ENCODE results near the gene GPSM3.
"Not testable (repeated sequence)": the region's sequence is repeated elsewhere in the genome, so short reads cannot be mapped to it uniquely, and the experiment has no call there.

The GPSM3 gene

DNA sequence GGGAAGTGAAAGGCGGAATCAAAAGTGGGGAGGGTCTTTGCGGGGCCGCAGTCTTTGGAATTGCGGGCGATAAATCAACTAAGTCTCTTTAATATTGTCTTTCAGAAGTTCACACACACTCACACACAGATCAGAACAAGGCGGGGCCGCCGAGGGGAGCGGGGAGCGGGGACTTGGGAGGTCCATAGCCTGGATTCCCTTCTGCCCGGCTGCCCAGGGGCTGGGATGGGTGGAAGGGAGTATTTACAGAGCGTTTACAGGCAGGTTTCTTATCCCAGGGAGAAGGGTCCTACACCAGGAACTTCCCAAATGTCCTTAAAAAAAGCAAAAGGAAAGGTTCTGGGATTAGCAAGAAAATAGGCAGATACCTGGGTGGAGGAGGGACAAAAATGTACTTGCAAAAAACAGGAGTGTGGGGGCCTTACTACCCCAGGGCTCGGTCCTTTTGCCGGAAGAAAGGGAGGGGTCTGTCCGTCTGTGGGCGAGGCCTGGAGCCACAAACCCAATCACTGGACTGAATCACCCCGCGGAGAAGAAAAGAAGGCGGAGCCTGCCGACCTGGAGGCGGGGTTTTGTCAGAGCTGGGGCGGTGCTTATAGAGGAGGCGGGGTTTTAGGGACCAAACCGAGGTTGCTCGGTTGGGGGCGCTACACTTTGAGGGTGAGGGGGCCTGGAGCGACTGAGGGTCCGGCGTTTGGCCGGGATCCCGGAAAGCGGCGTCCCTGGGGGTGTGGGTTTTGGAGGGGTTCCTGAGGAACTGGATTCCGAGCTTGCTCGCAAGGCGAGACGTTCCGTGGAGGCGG lies 44.0 kb downstream of the GPSM3 start:
- DNase-seq = peak; percentile 78

DNA sequence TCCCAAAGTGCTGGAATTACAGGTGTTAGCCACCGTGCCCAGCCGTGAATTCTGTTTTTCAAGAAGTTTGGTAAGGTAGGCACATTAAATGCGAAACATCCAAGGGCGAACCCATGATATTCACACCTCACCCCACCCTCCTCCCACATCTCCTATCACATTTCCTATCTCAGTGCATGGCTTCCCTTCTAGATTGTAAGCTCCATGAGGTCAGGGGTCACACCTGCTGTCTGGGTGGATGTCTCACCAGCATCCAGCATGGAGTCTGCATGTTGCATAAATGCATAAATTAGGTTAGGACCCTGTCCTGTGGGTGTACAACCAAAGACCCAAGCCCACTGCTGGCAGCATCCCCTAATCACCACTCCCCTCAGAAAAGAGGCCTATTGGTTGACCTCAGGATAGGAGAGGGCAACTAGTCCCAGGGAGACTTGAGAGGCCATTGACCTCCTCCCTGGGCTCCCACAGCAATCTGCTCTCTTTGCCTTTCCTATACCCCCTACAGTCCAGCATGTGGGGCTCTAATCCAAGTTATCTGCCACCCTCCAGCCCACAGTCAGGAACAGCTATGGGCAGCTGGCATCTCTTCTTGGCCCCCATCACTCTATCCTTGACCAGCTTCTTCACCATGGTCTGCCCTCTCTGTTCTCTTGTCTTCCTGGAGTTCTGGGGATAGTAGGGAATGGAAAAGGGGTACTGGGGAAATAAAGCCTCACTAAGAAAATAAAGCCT lies 44.9 kb downstream of the GPSM3 start:
- no peak for DNase-seq

DNA sequence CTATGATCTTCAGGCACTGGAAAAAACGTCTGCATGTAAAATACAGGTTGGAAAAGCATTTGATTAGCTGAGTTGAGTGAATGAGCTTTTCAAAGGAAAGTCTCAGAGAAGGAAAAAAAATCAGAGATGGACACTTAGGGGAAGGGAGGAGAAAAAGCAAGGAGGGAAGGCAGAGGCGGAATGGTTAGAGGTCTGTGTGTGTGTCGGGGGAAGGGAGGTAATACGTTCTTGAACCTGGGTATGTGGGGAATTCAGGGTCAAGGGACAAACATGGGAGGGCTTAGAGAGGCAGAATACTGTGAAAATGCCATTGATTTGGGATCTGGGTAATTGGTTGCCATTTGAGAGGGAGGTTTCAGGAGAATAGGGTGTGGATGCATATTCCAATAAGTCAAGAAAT lies 45.8 kb downstream of the GPSM3 start:
- DNase-seq = no peak

DNA sequence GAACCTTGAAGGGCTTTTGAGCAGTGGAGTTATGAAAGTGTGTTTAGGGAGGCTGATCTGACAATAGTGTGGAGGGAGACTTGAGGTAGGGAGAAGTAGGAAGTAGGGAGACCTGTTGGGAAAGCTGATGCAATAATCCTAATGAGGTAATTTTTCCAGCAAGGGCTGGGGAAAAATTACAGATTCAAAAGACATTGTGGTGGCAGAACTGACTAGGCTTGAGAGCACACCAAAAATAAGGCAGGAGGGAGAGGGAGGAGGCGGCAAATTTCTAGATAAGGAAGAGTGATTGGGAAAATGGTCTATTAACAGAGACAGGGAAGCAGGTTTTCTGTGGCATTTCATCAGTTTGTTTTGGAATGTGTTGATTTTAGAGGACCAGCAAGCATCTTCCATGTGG lies 46.2 kb downstream of the GPSM3 start:
- no peak for DNase-seq

DNA sequence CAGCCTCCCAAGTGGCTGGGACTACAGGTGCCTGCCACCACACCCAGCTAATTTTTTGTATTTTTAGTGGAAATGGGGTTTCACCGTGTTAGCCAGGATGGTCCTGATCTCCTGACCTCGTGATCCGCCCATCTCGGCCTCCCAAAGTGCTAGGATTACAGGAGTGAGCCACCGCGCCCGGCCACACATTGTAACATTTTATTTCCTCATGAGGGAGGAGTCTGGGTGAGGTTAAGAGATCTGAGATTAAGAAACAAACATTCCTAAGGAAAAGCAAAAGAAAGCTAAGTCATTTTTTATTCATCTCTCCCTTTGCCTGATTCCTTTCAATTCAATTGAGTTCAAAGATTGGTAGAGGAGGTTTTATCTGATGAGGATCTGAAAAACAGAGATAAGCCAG lies 48.2 kb downstream of the GPSM3 start:
- not testable (repeated sequence) for DNase-seq

All from CD4-positive, alpha-beta T cell treated with Interferon alpha-2 for 1 hour (primary cell).